HG02943 (cell line): Measurements from ENCODE around the gene HIGD2A.

ENCODE experiments used
- ATAC-seq: cut with Tn5 transposase; IDR thresholded peaks from one replicate; pipeline ENCODE4 v1.9.1; 2021; ENCODE audit warnings: mild to moderate bottlenecking, low read depth, moderate library complexity; ENCODE audit not compliant: unreplicated experiment

Gene HIGD2A

DNA sequence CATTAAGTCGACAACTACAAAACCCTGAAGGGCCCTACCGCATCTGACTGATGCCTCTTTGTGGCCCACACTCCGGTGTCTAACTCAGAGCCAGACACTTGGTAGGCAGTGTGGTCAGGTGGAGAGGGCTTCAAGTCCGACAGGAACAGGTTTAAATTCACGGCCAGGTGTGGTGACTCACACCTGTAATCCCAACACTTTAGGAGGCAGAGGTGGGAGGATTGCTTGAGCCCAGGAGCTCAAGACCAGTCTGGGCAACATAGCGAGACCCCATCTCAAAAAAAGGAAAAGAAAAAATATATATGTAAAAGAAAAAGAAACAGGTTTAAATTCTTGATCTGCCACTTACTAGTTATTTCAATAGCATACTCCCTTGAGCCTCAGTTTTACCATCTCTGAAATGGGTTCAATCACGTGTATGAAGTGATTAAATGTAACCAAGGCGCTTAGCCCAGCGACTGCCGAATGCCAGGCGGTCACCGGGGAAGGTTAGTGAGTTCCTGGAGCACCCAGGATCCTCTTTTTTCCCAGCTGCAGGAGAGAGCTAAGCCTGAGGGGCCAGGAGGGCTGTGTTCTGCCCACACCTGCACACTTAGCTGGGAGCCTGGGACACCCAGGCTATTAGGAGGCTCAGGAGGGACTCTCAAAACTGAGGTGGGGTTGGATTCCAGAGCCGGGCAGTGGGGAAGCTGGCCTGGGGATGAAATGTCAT is 26.8 kb downstream of the HIGD2A start:
- ATAC-seq, result no peak

DNA sequence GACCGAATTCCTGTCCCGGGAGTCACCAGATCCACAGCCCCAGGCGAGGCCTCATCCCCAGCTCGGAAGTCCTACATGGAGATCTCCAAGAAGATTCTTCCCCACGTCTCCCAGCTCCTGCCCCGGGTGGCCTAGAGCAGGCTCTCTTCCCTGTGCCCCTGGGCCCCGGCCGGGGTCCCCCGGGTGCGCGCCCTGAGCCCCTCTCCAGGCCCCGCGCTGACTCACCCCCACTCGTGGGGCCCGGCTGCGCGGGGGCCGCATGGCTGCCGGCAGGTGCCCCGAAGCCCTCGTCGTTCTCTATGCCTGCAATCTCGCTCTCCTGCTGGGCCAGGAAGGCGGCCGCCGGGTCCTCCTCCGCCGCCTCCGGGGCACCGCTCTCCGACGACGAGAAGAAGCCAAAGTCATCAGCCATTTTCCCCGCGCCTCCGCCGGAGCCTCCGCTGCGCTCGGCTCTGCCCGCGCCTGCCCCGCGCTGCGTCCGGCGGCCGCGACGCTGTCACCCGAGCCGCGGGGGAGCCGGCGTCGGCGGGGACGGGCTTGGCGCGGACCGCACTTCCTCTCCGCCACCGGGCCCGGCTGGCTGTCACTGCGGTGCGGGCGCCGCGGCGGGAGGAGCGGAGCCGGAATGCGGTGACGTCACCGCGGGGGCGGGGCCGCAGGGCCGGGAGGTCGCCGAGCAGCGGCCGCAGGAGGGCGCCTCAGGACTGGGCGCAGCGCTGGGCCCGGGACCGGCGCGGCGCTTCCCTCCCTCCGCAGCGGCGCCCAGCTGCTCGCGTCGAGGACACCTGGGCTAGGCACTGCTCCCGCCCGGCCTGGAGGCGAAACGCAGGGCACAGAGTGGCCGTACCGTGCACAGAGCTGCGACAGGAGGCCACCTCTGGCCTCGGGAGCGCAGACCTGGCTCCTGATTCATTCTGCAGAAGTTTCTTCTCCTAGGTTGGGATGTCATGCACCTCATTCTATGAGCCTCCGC is 27.7 kb downstream of the HIGD2A start, which contains the start of gene CLTB:
TSS of gene CLTB (minus strand) at position 588 of the 973 bp plus-strand sequence. CDS start at position 412, 176 bp downstream.
- ATAC-seq, result peak; percentile 85

DNA sequence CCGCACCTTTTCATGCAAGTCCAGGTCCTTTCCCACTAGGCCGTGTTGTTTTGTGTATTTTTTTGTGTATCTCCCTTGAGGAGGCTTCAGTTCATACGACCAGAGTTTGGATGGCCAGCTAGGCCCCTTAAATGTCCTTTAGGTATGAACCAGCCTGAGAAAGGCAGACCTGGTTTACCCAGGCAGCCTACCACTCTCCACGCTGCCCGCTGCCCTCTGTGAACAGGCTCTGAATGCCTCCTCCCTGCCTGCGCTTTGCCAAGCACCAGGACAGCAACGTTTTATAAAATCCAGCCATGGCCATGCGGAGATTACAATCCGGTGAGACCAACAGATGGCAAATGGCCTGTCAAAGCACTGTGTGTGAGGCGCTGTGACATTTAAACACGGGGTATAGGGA is 28.4 kb downstream of the HIGD2A start:
- ATAC-seq, result no peak

DNA sequence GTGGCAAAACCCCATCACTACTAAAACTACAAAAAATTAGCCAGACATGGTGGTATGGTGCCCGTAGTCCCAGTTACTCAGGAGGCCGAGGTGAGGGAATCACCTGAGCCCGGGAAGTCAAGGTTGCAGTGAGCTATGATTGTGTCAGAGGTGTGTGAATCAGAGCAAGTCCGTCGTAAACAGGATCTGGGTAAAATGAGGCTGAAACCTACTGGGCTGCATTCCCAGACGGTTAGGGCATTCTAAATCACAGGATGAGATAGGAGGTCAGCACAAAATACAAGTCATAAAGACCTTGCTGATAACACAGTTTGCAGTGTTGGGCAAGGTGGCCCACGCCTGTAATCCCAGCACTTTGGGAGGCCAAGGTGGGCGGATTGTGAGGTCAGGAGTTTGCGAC is 29.7 kb downstream of the HIGD2A start:
- no peak for ATAC-seq

DNA sequence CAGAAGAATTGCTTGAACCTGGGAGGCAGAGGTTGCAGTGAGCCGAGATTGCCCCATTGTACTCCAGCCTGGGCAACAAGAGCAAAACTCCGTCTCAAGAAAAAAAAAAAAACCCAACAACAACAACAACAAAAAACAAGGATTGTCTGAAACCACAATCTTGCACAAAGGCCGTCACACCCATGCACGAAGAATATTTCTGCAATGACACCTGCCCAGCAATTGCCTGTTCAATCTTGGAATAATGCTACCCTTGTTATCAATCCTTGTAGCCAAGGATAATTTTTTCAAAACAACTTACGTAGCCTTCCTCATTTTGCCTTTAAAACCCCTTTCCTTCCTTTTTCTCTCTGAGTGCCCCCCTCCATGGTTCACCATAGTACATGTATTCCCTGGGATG is 31.5 kb downstream of the HIGD2A start:
- no peak for ATAC-seq

DNA sequence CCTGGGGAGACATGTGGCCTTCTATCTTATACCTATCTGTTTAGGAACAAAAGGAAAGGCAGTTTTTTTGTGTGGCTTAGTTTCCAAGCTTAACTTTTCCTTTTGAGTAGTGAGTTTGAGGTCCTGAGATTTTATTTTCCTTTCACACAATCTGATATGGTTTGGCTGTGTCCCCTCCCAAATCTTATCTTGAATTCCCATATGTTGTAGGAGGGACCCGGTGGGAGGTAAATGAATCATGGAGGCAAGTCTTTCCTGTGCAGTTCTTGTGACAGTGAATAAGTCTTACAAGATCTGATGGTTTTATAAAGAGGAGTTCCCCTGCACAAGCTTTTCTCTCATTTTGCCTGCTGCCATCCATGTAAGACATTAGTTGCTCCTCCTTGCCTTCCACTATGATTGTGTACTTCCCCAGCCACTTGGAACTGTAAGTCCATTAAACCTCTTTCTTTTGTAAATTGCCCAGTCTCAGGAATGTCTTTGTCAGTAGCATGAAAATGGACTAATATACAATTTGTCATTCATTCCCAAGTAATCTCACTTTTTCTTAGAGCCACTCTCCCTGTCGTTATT is 32.5 kb downstream of the HIGD2A start:
- ATAC-seq, result no peak

DNA sequence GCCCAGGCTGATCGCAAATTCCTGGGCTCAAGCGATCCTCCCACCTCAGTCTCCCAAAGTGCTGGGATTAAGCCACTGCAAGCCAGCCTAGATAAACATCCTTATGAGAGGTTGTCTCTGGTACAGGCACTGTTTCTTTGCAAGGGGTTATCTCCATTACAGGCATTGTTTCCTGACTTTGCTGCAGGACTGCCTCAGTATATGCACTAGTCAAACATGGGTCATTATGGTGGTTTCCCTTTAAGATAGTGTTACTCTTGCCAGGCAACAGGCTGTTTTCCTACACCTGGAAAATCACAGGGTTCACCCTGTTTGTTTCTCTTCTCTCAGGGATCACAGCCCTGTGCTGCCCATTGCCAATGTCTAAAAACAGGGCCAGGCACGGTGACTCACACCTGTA is 35.6 kb downstream of the HIGD2A start:
- no peak for ATAC-seq

DNA sequence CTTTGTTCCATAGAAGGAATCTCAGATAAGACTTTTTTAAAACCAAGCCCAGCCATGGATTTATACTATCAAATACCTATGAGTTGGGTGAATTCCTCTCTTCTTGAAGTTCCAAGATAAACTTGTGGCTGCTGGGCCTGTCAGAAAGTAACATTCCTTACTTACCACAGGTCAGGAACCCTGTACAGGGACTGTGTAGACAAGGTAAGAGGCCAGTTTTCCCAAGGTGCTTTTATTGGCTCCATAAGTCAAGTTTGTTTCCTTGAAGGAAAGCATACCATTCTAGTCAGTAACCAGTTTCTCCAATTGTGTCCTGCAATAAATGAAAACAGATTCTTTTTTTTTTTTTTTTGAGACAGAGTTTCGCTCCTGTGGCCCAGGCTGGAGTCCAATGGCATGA is 36.6 kb downstream of the HIGD2A start:
- no peak for ATAC-seq

DNA sequence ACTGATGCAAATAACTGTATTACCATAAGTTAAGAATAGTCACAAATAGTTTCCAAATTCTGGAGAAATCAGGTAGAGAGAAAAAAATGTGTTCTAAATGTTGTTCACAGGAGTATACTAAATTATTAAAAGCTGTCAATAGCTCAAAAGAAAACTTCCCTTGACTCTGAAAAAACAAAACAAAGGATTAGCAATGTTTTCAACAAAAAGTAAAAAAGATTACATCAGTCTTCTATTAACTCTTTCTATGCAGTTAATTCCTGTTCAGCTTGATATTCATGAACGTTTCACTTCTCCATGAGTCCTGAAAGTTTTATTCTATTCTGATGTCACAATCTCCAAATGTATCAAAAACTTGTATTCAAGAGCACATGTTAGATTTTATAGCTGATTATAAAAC is 37.2 kb downstream of the HIGD2A start:
- ATAC-seq, result no peak

DNA sequence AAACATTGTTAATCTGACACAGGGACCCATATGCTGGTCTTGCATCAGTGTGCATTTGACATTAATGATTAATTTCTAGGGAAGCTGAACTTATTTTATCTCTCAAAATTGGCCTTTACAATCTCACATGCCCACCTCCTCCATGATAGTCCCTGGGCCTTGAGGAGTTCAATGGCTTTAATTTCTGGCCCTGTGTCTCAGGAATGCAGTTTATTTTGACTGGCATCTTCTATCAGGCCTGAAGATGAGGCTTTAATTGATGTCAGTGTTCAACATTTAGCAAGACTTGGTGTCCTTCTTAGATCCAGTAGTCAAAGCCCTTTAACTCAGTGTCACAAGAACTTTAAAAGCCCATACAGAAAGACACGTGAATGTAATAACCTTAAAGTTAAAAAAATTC is 38.3 kb downstream of the HIGD2A start:
- ATAC-seq, result no peak

DNA sequence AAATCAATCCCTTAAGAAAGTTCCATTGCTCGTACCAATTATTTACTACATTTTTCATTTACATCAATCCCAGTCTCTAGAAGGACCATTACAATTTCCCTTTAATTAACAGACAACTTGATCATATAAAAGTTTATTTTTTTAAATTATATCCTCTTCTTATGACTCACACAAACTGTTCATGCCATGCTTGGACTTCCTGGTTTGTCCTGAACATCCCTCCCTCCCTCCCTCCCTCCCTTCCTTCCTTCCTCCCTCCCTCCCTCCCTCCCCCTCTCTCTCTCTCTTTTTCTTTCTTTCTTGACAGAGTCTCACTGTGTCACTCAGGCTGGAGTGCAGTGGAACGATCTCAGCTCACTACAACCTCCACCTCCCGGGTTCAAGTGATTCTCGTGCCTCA is 39.4 kb downstream of the HIGD2A start:
- no peak for ATAC-seq

DNA sequence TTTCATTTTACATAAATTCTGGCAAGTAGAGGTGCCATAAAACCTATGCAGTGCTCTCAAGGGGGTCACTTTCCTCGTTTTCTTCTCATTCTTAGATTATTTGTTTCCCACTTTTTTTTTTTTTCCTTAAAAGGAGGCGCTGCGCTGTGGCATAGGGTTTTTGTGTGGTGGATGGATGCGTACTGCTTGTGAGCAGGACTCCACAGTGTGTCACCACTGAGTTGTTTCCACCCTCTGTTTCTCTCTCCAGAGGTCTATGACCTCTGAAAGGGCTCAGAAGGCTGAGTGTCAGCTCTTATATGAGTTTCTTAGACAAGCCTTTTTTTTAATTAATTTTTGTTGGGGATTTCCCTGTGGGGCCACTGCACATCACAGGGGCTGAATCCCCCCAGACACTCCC is 41.4 kb downstream of the HIGD2A start:
- ATAC-seq, result no peak

DNA sequence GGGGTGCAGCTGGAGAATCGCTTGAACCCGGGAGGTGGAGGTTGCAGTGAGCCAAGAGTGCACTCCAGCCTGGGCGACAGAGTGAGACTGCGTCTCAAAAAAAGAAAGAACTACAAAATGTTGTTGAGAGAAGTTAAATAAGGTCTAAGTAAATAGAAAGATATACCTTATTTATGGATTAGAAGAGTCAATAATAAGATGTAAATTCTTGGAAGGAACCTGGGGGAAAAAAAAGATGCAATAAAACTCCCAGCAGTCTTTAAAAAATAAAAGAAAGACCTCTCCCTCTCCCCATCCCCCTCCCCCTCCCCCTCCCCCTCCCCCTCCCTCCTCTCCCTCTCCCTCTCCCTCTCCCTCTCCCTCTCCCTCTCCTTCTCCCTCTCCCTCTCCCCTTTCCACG is 44.2 kb downstream of the HIGD2A start:
- no peak for ATAC-seq

DNA sequence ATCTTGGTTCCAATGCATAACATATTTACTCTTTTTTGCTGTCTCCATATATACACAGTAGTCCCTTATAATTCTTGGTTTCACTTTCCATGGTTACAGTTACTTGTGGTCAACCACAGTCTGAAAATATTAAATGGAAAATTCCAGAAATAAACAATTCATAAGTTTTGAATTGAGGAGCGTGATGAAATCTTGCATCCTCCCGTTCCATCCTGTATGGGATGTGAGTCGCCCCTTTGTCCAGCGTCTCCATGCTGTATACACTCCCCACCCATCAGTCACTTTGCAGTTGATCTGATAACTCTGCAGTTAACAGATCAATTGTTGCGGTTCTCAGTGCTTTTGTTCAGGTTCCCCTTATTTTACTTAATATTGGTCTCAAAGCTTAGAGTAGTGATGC is 48.1 kb downstream of the HIGD2A start:
- ATAC-seq, result no peak

DNA sequence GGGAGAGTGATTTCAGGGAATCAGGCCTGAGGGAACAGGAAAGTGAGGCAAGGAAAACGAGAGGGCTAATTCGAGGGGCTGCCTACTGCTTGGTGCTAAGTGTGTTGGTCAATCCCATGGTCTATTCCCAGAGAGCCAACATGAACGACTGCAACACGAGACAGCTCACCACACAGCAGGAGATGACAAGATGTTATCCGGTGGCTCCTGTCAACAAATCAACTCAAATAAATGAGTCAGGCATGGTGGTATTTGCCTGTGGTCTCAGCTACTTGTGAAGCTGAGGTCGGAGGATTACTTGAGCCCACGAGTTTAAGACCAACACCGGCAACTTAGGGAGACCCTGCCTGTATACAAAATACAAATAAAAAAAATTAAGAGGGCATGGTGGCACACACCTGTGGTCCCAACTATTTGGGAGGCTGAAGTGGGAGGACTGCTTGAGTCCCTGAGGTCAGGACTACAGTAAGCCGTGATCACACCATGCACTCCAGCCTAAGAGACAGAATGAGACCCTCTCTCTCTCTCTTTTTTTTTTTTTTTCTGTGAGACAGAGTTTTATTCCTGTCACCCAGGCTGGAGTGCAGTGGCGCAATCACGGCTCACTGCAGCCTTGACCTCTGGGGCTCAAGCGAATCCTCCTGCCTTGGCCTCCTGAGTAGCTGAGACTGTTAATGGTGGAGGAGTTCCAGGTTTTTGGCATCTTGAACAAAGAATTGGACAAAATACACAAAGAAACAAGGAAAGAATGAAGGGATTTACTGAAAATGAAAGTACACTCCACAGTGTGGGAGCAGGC is 50.6 kb downstream of the HIGD2A start:
- ATAC-seq, result no peak
